ENCODE measurements around the gene ASTN2.

ASTN2 gene

GRCh38 chr9:117050007-117050406 is 364.9 kb downstream of the ASTN2 start:
- Histone ChIP-seq H3K4me3 (ENCODE audit: low read depth, low read length) (no peak overlapping the region), H3K27me3 (ENCODE audit: insufficient read depth, low read length) (no peaks in the 10 kb centered on the region), H3K4me1 (ENCODE audit: control insufficient read depth, insufficient read depth, low read length, unreplicated experiment) (no peaks in the 10 kb centered on the region), H2AFZ (ENCODE audit: low read length, unreplicated experiment) (no peak overlapping the region), H3K79me2 (ENCODE audit: control insufficient read depth, insufficient read depth, low read length, unreplicated experiment) (no peaks in the 10 kb centered on the region), H3K36me3 (ENCODE audit: insufficient read depth, low read length) (no peaks in the 10 kb centered on the region), H3K27ac (ENCODE audit: low read depth, low read length) (no peak overlapping the region)

GRCh38 chr9:117046666-117047327 is 368.1 kb downstream of the ASTN2 start:
- no peak overlapping the region for H2AFZ ChIP-seq (ENCODE audit: low read length, unreplicated experiment)
- no peaks in the 10 kb centered on the region for H3K79me2 ChIP-seq (ENCODE audit: control insufficient read depth, insufficient read depth, low read length, unreplicated experiment)

GRCh38 chr9:117044241-117044640 is 370.6 kb downstream of the ASTN2 start:
- Histone ChIP-seq H3K4me1 (ENCODE audit: control insufficient read depth, insufficient read depth, low read length, unreplicated experiment) (no peaks in the 10 kb centered on the region), H3K27ac (ENCODE audit: low read depth, low read length) (no peak overlapping the region), H2AFZ (ENCODE audit: low read length, unreplicated experiment) (no peak overlapping the region), H3K27me3 (ENCODE audit: insufficient read depth, low read length) (no peaks in the 10 kb centered on the region), H3K36me3 (ENCODE audit: insufficient read depth, low read length) (no peaks in the 10 kb centered on the region), H3K4me3 (ENCODE audit: low read depth, low read length) (no peak overlapping the region), H3K79me2 (ENCODE audit: control insufficient read depth, insufficient read depth, low read length, unreplicated experiment) (no peaks in the 10 kb centered on the region)

More at GRCh38 chr9:117046666-117047327, 368.1 kb downstream of the ASTN2 start:
- H3K4me3 ChIP-seq (ENCODE audit: low read depth, low read length), result no peak overlapping the region
- H3K4me1 ChIP-seq (ENCODE audit: control insufficient read depth, insufficient read depth, low read length, unreplicated experiment), result no peaks in the 10 kb centered on the region
- H3K27me3 ChIP-seq (ENCODE audit: insufficient read depth, low read length), result no peaks in the 10 kb centered on the region
- H3K36me3 ChIP-seq (ENCODE audit: insufficient read depth, low read length), result no peaks in the 10 kb centered on the region
- no peak overlapping the region for H3K27ac ChIP-seq (ENCODE audit: low read depth, low read length)

GRCh38 chr9:117043159-117043558 is 371.7 kb downstream of the ASTN2 start:
- H3K4me3 ChIP-seq (ENCODE audit: low read depth, low read length), result no peak overlapping the region
- no peaks in the 10 kb centered on the region for H3K4me1 ChIP-seq (ENCODE audit: control insufficient read depth, insufficient read depth, low read length, unreplicated experiment)
- no peaks in the 10 kb centered on the region for H3K27me3 ChIP-seq (ENCODE audit: insufficient read depth, low read length)
- H3K36me3 ChIP-seq (ENCODE audit: insufficient read depth, low read length), result no peaks in the 10 kb centered on the region
- no peak overlapping the region for H3K27ac ChIP-seq (ENCODE audit: low read depth, low read length)
- no peak overlapping the region for H2AFZ ChIP-seq (ENCODE audit: low read length, unreplicated experiment)
- H3K79me2 ChIP-seq (ENCODE audit: control insufficient read depth, insufficient read depth, low read length, unreplicated experiment), result no peaks in the 10 kb centered on the region

GRCh38 chr9:117035546-117035945 is 379.3 kb downstream of the ASTN2 start:
- no peaks in the 10 kb centered on the region for H3K4me1 ChIP-seq (ENCODE audit: control insufficient read depth, insufficient read depth, low read length, unreplicated experiment)
- no peak overlapping the region for H3K27ac ChIP-seq (ENCODE audit: low read depth, low read length)
- no peak overlapping the region for H3K4me3 ChIP-seq (ENCODE audit: low read depth, low read length)
- H3K36me3 ChIP-seq (ENCODE audit: insufficient read depth, low read length), result no peaks in the 10 kb centered on the region
- H2AFZ ChIP-seq (ENCODE audit: low read length, unreplicated experiment), result no peak overlapping the region
- no peaks in the 10 kb centered on the region for H3K79me2 ChIP-seq (ENCODE audit: control insufficient read depth, insufficient read depth, low read length, unreplicated experiment)
- H3K27me3 ChIP-seq (ENCODE audit: insufficient read depth, low read length), result no peaks in the 10 kb centered on the region

- H3K79me2 ChIP-seq (ENCODE audit: control insufficient read depth, insufficient read depth, low read length, unreplicated experiment), result no peaks in the 10 kb centered on the region
- H3K36me3 ChIP-seq (ENCODE audit: insufficient read depth, low read length), result no peaks in the 10 kb centered on the region
- H3K27ac ChIP-seq (ENCODE audit: low read depth, low read length), result no peak overlapping the region
- no peaks in the 10 kb centered on the region for H3K4me1 ChIP-seq (ENCODE audit: control insufficient read depth, insufficient read depth, low read length, unreplicated experiment)
- no peak overlapping the region for H2AFZ ChIP-seq (ENCODE audit: low read length, unreplicated experiment)
- no peaks in the 10 kb centered on the region for H3K27me3 ChIP-seq (ENCODE audit: insufficient read depth, low read length)
- no peak overlapping the region for H3K4me3 ChIP-seq (ENCODE audit: low read depth, low read length)
Measured at GRCh38 chr9:117034866-117035265, 380.0 kb downstream of the ASTN2 start.

GRCh38 chr9:117030254-117030768 is 384.5 kb downstream of the ASTN2 start:
- H3K4me3 ChIP-seq (ENCODE audit: low read depth, low read length), result no peak overlapping the region

GRCh38 chr9:117029341-117029740 is 385.5 kb downstream of the ASTN2 start:
- no peaks in the 10 kb centered on the region for H3K4me1 ChIP-seq (ENCODE audit: control insufficient read depth, insufficient read depth, low read length, unreplicated experiment)
- H3K27ac ChIP-seq (ENCODE audit: low read depth, low read length), result no peak overlapping the region
- no peak overlapping the region for H3K4me3 ChIP-seq (ENCODE audit: low read depth, low read length)
- H3K79me2 ChIP-seq (ENCODE audit: control insufficient read depth, insufficient read depth, low read length, unreplicated experiment), result no peaks in the 10 kb centered on the region
- H2AFZ ChIP-seq (ENCODE audit: low read length, unreplicated experiment), result no peak overlapping the region
- no peaks in the 10 kb centered on the region for H3K36me3 ChIP-seq (ENCODE audit: insufficient read depth, low read length)
- H3K27me3 ChIP-seq (ENCODE audit: insufficient read depth, low read length), result no peaks in the 10 kb centered on the region

More at GRCh38 chr9:117030254-117030768, 384.5 kb downstream of the ASTN2 start:
- Histone ChIP-seq H3K79me2 (ENCODE audit: control insufficient read depth, insufficient read depth, low read length, unreplicated experiment) (no peaks in the 10 kb centered on the region), H3K4me1 (ENCODE audit: control insufficient read depth, insufficient read depth, low read length, unreplicated experiment) (no peaks in the 10 kb centered on the region), H3K27ac (ENCODE audit: low read depth, low read length) (no peak overlapping the region), H3K27me3 (ENCODE audit: insufficient read depth, low read length) (no peaks in the 10 kb centered on the region), H3K36me3 (ENCODE audit: insufficient read depth, low read length) (no peaks in the 10 kb centered on the region), H2AFZ (ENCODE audit: low read length, unreplicated experiment) (no peak overlapping the region)

- Histone ChIP-seq H3K79me2 (ENCODE audit: control insufficient read depth, insufficient read depth, low read length, unreplicated experiment) (no peaks in the 10 kb centered on the region), H3K27me3 (ENCODE audit: insufficient read depth, low read length) (no peaks in the 10 kb centered on the region), H2AFZ (ENCODE audit: low read length, unreplicated experiment) (no peak overlapping the region), H3K4me1 (ENCODE audit: control insufficient read depth, insufficient read depth, low read length, unreplicated experiment) (no peaks in the 10 kb centered on the region), H3K27ac (ENCODE audit: low read depth, low read length) (no peak overlapping the region), H3K36me3 (ENCODE audit: insufficient read depth, low read length) (no peaks in the 10 kb centered on the region), H3K4me3 (ENCODE audit: low read depth, low read length) (no peak overlapping the region)
Measured at GRCh38 chr9:117028103-117028858, 386.6 kb downstream of the ASTN2 start.

GRCh38 chr9:117021906-117022305 is 393.0 kb downstream of the ASTN2 start:
- Histone ChIP-seq H3K36me3 (ENCODE audit: insufficient read depth, low read length) (no peaks in the 10 kb centered on the region), H3K4me3 (ENCODE audit: low read depth, low read length) (no peak overlapping the region), H3K4me1 (ENCODE audit: control insufficient read depth, insufficient read depth, low read length, unreplicated experiment) (no peaks in the 10 kb centered on the region)

More at GRCh38 chr9:117021906-117022305, 393.0 kb downstream of the ASTN2 start:
- H3K79me2 ChIP-seq (ENCODE audit: control insufficient read depth, insufficient read depth, low read length, unreplicated experiment), result no peaks in the 10 kb centered on the region
- H2AFZ ChIP-seq (ENCODE audit: low read length, unreplicated experiment), result no peak overlapping the region
- H3K27me3 ChIP-seq (ENCODE audit: insufficient read depth, low read length), result no peaks in the 10 kb centered on the region
- H3K27ac ChIP-seq (ENCODE audit: low read depth, low read length), result no peak overlapping the region
